HG02884 (cell line): ENCODE data around the gene EHD1.
A peak's percentile ranks its signal among the peaks of the same experiment; 100 is the strongest.

Experiments
- ATAC-seq: cut with Tn5 transposase; IDR thresholded peaks from one replicate; pipeline ENCODE4 v1.9.1; 2021; ENCODE audit warnings: mild to moderate bottlenecking, moderate library complexity; ENCODE audit not compliant: unreplicated experiment

Gene EHD1

GRCh38 chr11:64878494-64879243 is at the start of gene EHD1:
Gene EHD1, minus strand, starts transcription at chr11:64878621. Its CDS starts 157 bp downstream, at chr11:64878464.
- peak; percentile 62 for ATAC-seq

DNA sequence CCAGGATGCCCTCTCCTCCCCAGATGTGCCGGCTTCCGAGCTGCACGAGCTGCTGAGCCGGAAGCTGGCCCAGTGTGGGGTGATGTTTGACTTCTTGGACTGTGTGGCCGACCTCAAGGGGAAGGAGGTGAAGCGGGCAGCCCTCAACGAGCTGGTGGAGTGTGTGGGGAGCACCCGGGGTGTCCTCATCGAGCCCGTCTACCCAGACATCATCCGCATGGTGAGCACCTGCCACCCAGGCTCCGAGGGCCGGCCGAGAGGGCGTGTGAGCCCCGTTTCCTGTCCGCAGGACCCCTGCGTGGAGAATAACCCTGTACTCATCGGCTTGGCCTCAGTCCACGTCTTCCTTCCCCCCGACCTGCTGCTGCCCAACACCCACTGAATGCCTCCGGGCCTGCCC is 48.3 kb upstream of the EHD1 start:
- ATAC-seq = no peak

DNA sequence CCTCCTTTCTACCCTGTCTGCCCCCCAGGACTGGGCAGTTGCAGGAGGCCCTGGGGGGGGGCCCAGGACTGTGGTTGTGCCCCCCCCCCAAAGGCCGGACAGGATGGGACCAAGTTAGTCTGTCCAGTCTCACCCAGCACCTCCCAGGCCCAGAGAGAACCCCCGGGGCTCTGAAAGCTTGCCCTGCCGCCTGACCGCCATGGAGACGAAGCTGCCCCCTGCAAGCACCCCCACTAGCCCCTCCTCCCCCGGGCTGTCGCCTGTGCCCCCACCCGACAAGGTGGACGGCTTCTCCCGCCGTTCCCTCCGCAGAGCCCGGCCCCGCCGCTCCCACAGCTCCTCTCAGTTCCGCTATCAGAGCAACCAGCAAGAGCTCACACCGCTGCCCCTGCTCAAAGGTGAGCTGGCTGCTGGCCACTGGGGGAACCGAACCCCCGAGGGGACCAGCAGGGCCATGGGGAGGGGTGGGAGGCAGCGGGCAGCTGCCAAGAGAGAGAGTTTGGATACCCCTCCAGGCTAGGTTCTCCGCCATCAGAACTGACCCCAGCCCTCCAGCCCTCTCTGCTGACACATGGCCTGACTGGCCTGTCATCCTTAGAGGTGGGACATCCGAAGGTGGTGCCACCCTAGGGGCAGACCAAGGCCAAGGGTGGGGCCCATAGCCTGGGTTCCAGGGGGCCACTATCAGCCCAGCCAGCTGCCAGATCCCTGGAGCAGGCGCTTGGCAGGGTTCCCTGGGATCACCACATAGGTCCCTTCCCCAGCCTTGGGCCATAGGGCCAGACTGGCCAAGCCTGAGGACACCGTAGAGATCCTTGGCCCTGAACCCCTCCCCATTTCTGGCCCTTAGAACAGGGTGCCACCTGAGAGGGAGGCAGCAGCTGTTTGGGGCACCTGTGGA is 47.4 kb upstream of the EHD1 start:
- no peak for ATAC-seq

DNA sequence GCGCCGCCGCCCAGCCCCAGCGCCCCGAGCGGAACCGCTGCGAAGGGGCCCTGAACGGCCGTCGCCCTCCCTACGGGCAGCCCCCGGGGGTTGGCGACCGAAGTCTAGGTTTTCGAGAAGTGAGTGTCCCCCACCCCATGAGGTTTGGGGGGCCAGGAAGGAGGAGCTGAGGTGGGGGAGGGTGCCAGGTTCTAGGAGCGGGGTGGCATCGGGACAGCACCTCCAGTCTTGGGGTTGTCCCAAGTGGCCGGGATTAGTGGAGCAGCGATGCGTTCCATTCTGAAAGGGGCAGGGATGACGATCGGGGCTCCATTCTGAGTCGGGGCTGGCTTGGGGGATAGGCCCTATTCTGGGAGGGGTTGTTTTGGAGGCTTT is 46.5 kb upstream of the EHD1 start:
- ATAC-seq = no peak

- peak; percentile 83 for ATAC-seq
Measured at GRCh38 chr11:64923944-64924909, 45.8 kb upstream of the EHD1 start, which contains the start of gene PPP2R5B. Gene PPP2R5B, plus strand, starts transcription at chr11:64924689. Its CDS starts 1,046 bp downstream, at chr11:64925735.

GRCh38 chr11:64923151-64923661 is 44.8 kb upstream of the EHD1 start:
- no peak for ATAC-seq

DNA sequence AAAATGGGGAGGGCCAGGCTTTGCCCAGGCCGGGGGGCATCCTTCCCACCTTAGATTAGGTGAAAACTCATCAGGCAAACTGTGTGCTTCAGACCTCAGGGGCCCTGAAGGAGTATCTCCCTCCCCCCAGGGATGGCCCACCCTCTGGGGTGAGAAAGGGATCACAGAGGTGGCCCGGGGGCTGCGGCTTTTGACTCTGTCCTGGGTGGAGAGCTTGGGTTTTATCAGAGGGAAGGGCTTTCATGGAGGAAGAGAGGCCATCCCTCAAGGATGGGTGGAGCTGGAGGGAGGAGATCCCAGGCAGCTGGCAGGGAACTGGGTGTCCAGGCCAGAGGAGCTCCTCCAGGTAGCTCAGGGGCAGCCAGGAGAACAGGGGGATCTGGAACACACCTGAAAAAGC is 43.0 kb upstream of the EHD1 start:
- ATAC-seq = no peak

GRCh38 chr11:64920124-64920523 is 41.7 kb upstream of the EHD1 start:
- ATAC-seq = no peak

- no peak for ATAC-seq
Measured at GRCh38 chr11:64919627-64920026, 41.2 kb upstream of the EHD1 start.

- no peak for ATAC-seq
Measured at GRCh38 chr11:64918017-64918416, 39.6 kb upstream of the EHD1 start.

- no peak for ATAC-seq
Measured at GRCh38 chr11:64917663-64917995, 39.2 kb upstream of the EHD1 start.

DNA sequence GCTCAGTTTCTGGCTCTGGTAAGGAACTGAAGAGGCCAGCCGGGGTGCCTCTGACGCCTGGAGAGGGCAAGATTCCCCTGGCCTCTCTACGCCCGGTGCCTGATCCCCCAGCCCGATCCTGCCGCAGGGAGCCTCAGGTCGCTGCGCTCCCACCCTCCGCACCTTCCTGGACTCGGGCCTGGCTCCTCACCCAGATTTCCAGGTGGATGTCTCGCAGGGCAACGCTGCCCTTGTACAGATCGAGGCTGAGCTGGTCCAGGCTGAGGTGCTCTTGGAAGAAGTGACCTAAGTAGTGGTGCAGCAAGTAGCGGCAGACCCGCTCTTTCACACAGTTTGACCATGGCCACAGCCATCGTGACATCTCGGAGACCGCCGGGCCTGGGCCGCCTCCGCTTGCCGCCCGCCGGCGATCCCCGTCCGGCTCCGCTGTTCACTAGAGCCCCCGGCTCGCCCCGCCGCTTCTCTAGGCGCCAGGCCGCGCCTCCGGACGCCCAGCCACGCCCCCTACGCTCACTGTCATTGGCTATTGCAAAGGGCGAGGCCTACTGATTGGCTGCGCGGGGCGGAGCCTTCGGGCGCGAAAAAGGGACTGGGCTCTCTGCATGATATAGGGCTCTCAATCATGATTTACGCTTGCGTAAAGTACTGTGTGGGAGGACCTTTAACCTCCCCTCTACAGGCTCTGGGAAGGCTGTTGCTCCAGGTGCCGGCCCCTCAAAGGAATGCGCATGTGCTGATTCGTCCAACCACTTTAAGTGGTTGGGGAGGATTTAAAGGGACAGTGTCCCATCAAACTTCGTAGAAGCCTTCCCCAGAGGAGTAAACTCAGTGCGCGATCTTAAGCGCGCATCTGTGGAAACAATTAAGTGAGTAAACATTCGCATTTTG is 38.6 kb upstream of the EHD1 start, which contains the start of gene ATG2A:
Gene ATG2A (minus strand): TSS at position 435 of the 888 bp plus-strand sequence. CDS start 74 bp downstream, at position 361.
- peak; percentile 95 for ATAC-seq

- ATAC-seq = no peak
Measured at GRCh38 chr11:64916040-64916774, 37.8 kb upstream of the EHD1 start.

DNA sequence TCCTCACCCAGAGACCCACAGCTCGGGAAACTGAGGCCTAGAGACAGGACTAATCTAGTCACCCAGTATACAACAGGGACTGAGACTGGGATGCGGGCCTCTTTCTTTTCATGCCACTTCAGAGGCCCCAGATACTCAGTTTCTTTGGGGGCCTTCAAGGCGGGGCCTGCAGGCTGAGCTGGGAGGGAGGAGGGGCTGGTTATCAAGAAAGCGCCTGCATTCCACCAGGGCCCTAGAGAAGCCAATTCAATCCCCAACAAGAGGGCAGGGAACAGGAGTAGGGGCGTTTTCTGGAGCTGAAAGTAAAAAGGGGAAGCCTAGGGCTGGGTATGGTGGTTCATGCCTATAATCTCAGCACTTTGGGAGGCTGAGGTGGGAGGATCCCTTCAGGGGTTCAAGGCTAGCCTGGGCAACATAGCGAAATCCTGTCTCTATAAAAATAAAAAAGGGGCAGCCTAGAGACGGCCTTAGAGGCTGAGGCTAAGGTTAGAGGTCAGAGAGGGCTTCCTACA is 37.0 kb upstream of the EHD1 start:
- no peak for ATAC-seq

GRCh38 chr11:64914123-64914522 is 35.7 kb upstream of the EHD1 start:
- no peak for ATAC-seq

- ATAC-seq = no peak
Measured at GRCh38 chr11:64913171-64913727, 34.8 kb upstream of the EHD1 start.

DNA sequence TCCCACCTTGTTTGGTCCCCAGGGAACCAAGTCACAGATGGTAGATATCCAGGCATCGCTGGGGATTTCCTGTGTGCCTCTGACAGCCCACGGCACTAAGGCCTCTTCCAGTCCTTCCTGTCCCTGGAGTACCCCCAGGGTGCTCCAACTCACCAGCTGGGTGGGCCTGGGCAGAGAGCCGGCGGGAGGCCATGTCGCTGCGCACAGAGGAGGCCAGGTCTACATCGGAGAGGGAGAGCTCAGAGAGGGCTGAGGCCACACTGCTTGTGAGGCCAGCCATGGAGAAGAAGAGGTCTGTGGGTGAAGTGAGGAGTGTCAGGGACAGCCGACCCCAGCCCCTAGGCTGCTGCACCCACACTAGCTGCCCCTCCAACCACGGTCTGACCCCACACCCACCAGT is 33.3 kb upstream of the EHD1 start:
- ATAC-seq = no peak

- no peak for ATAC-seq
Measured at GRCh38 chr11:64911142-64911541, 32.7 kb upstream of the EHD1 start.
